ENCODE results near the gene FAM187B.

GRCh38 chr19:35184267-35184666 lies 44.3 kb downstream of the FAM187B start:
- TF ChIP-seq CTCF (conservative IDR thresholded peaks at IDR 0.05) (no peak), ZFX (IDR thresholded peaks at IDR 0.05) (no peak)
